MM.1S (cell line): ENCODE measurements around the gene PDGFRB.

Experiments
- CTCF ChIP-seq: fragments of 300-600 bp; sonication (generic); IDR thresholded peaks from 2 replicates; pipeline ENCODE4 v1.5.1; 2016; ENCODE audit warnings: antibody characterized with exemption, low read length, mixed read lengths
- EZH2 ChIP-seq: fragments of 300-600 bp; sonication (generic); optimal IDR thresholded peaks from 2 replicates; pipeline ENCODE3; 2017; ENCODE audit warnings: low read depth, mild to moderate bottlenecking, antibody characterized with exemption, low read length, mixed read lengths
- EZH2phosphoT487 ChIP-seq: fragments of 300-600 bp; sonication (generic); IDR thresholded peaks from 2 replicates; pipeline ENCODE4 v1.6.1; 2018; ENCODE audit warnings: antibody characterized with exemption, low read length

DNA sequence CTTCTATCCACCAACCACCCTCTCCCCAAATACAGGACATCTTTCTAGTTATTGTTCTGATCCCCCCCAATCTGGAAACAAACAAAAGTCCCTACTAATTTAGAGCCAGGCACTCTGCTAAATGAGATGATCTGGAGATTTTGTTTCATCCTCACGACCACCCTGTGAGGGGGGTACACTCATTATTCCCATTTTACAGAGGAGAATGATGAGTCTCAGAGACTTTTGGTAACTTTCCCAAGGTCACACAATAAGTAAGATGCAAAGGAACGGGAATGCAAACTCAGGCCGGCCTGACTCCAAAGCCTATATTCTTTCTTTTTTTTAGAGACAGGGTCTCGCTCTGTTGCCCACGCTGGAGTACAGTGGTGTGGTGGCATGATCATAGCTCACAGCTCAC is 9.4 kb downstream of the PDGFRB start:
- TF ChIP-seq CTCF, result no peak
- no peak for TF ChIP-seq EZH2phosphoT487
- no peak for TF ChIP-seq EZH2
